Natural killer cell treated with Interleukin-12 subunit alpha and Interleukin-12 subunit beta and Interleukin-15 and Interleukin-18, amount 100 ng/mL, for 72 hours (primary cell): ENCODE measurements around the gene CSF1R. TPM values are rescaled to one million over a fixed set of nuclear protein-coding genes. Genes with fewer than 3 reads are reported as not detected.
A peak's percentile ranks its signal among the peaks of the same experiment; 100 is the strongest.
"Not testable (repeated sequence)": the region's sequence is repeated elsewhere in the genome, so short reads cannot be mapped to it uniquely, and the experiment has no call there.

Source experiments
- ATAC-seq, 2 donors: fragments of 150-1000 bp; cut with Tn5 transposase in 1 of 2; sonication (Bioruptor Pico), chemical (Tn5 transposase) in 1 of 2; 2 replicates each; pipeline ENCODE4 v1.10.0; 2021
- DNase-seq: peaks from one replicate; pipeline ENCODE4 v3.0.0; 2022; ENCODE audit warnings: low spot score
- H3K27ac Mint-ChIP-seq, 2 donors: 1 replicate in 1 of 2; 2 replicates in 1 of 2; pipeline ENCODE4 v1.8.0; 2022; ENCODE audit warnings: mixed read lengths in 2 of 2, mild to moderate bottlenecking in 1 of 2, moderate library complexity in 1 of 2
- H3K27me3 Mint-ChIP-seq, 2 donors: 1 replicate in 1 of 2; 2 replicates in 1 of 2; pipeline ENCODE4 v1.8.0; 2022; ENCODE audit warnings: mixed read lengths in 2 of 2
- H3K36me3 Mint-ChIP-seq: one replicate; pipeline ENCODE4 v1.8.0; 2022; ENCODE audit warnings: mixed read lengths
- H3K4me1 Mint-ChIP-seq, 2 donors: 1 replicate in 1 of 2; 2 replicates in 1 of 2; pipeline ENCODE4 v1.8.0; 2022; ENCODE audit warnings: low read depth in 2 of 2, mixed read lengths in 2 of 2, mild to moderate bottlenecking in 1 of 2
- H3K4me3 Mint-ChIP-seq: one replicate; pipeline ENCODE4 v1.8.0; 2022; ENCODE audit warnings: mixed read lengths
- H3K9me3 Mint-ChIP-seq: 2 replicates; pipeline ENCODE4 v1.8.0; 2022; ENCODE audit warnings: mixed read lengths
- total RNA-seq, 2 donors: library from RNA; stranded (reverse); gene quantifications; one replicate each; pipeline ENCODE4 v1.2.3, GENCODE V29; 2022

Gene CSF1R
- total RNA-seq, 2 donors from 2014 or later, result 1.4 TPM; not detected in 1

DNA sequence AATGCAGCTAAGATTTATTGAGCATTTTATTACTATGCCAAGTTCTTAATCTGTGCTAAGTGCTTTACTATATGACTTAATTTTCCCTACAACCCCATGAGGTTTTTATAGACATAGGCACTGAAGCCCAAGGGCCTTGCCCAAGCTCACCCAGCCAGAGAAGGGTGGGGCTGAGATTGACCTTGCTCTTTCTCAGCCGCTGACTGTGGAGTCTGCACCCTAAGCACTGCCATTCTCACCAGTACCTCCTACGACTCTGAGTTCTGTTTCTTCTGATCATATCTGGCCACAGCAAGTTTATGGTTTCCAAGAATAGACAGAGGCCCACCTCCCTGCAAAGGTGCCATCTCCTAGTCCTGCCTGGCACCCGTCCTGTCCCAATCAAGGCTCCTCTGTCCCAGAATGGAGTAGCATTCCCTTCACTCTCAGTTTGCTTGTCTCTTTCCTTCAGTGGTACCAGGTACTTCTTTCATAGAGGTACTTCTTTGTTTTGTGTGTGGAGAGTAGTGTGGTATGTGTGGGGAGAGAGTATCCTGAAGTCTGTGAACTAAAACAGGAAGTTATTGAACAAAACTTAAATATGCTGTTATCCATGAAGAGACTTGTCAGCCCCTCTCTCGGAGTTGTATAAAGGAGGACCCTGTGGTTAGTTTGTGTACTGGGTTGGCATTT, 42.6 kb downstream of the CSF1R start:
- no peak for DNase-seq
- Mint-ChIP-seq H3K36me3 (peaks cover 64% of the 10 kb centered on the region), H3K4me1 (peaks cover 61 to 64% of the 10 kb centered on the region in 2 donors), H3K9me3 (no peaks in the 10 kb centered on the region), H3K27me3 (peaks cover 0 to 11% of the 10 kb centered on the region in 2 donors), H3K4me3 (peak overlapping the region; percentile 41), H3K27ac (no peak overlapping the region)
- peak in 1 of 2 donors; percentile 31 for ATAC-seq

DNA sequence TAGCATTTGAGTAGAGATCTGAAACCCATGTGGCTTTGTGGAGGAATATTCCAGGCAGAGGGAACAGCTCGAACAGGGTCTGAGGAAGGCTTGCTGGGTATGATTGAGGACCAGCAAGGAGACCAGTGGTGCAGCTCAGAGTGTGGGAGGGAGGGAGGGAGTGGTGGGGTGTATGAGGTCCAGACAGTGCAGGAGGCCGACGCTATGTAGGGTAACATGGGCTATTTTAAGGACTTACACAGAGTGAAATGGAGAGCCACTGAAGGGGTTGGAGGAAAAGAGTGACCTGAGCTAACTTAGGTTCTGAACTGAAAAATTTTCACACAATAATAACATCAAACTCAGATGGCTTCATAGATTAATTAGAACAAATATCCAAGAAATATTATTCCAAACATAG, 43.9 kb downstream of the CSF1R start:
- Mint-ChIP-seq H3K27ac (no peak overlapping the region), H3K27me3 (peaks cover 0 to 6% of the 10 kb centered on the region in 2 donors), H3K36me3 (peaks cover 64% of the 10 kb centered on the region), H3K4me1 (peaks cover 47 to 51% of the 10 kb centered on the region in 2 donors), H3K4me3 (no peak overlapping the region), H3K9me3 (no peaks in the 10 kb centered on the region)
- DNase-seq (no peak), ATAC-seq (no peak)

DNA sequence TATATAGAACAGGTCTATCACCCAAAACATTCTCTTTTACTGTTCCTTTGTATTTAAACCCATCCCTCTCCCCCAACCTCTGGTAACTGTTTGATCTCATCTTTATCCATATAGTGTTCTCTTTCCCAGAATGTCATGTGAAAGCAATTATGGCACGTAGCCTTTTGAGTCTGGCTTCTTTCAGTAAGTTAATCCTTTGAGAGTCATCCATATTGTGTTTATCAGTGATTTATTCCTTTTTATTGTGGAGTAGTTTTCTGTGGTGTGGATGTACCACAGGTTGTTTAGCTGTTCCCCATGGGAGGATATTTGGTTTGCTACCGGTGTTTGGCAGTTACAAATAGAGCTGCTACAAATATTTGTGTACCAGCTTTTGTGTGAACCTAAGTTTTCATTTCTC, 47.8 kb downstream of the CSF1R start:
- H3K27ac Mint-ChIP-seq, result no peak overlapping the region

DNA sequence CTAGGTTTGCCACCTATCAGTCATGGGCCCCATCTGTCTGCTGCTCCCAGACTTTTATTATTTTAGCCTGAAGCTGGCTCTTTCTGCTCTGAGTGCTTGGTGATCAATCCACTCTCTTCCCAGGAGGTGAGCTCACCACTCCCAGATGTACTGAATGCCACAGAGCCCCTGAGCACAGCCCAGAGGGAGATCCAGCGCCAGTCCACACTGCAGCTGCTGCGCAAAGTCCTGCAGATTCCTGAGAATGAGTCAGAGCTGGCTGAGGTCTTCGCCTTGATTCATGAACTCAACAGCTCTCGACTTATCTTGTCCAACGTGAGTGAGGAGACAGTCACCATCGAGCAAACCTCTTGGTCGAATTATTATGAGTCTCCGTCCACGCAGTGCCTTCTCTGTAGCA, 49.8 kb downstream of the CSF1R start:
- no peaks in the 10 kb centered on the region for H3K9me3 Mint-ChIP-seq
- no peak overlapping the region for H3K4me3 Mint-ChIP-seq
- no peak overlapping the region for H3K27ac Mint-ChIP-seq
- DNase-seq, result no peak
- H3K27me3 Mint-ChIP-seq, result peaks cover 0 to 3% of the 10 kb centered on the region in 2 donors
- peaks cover 0 to 3% of the 10 kb centered on the region in 2 donors for H3K4me1 Mint-ChIP-seq
- ATAC-seq, result no peak
- peaks cover 74% of the 10 kb centered on the region for H3K36me3 Mint-ChIP-seq

More for the DNA sequence above, 47.8 kb downstream of the CSF1R start:
- no peak for ATAC-seq
- no peaks in the 10 kb centered on the region for H3K9me3 Mint-ChIP-seq
- H3K4me3 Mint-ChIP-seq, result no peak overlapping the region
- DNase-seq, result no peak
- H3K4me1 Mint-ChIP-seq, result peaks cover 16 to 20% of the 10 kb centered on the region in 2 donors
- peaks cover 78% of the 10 kb centered on the region for H3K36me3 Mint-ChIP-seq
- H3K27me3 Mint-ChIP-seq, result peaks cover 0 to 3% of the 10 kb centered on the region in 2 donors

DNA sequence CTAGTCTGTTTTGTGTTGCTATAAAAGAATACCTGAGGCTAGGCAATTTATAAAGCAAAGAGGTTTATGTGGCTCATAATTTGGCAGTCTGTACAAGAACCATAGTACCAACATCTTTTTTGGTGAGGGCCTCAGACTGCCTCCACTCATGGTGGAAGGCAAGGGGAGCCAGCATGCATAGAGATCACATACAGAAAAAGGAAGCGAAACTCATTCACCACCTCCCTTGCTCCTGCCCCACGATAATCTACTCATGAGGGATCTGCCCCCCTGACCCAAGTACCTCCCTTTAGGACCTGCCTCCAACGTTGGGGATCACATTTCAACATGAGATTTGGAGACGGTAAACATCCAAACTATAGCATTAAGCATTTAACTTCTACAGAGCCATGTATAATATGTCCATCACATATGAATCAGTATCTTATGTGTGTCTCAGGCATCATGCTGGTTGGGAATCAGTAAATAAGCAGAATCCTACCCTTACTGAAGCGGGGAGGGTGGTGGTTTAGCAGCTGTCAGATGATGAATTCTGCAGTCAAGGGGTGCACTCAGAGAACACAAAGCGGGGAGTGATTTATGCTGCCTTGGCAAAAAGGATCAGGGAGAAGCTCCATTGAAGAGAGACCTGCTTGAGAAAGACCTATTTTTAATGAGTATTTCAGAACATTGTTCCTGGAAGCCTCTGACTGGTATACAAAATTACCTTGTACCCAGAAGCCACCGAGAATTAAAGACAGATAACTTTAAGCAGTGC, 51.0 kb downstream of the CSF1R start:
- DNase-seq (no peak), ATAC-seq (no peak)
- no peak overlapping the region for H3K27ac Mint-ChIP-seq
- no peaks in the 10 kb centered on the region for H3K27me3 Mint-ChIP-seq
- H3K4me3 Mint-ChIP-seq, result no peak overlapping the region
- H3K9me3 Mint-ChIP-seq, result no peaks in the 10 kb centered on the region
- peaks cover 70% of the 10 kb centered on the region for H3K36me3 Mint-ChIP-seq
- no peaks in the 10 kb centered on the region for H3K4me1 Mint-ChIP-seq

DNA sequence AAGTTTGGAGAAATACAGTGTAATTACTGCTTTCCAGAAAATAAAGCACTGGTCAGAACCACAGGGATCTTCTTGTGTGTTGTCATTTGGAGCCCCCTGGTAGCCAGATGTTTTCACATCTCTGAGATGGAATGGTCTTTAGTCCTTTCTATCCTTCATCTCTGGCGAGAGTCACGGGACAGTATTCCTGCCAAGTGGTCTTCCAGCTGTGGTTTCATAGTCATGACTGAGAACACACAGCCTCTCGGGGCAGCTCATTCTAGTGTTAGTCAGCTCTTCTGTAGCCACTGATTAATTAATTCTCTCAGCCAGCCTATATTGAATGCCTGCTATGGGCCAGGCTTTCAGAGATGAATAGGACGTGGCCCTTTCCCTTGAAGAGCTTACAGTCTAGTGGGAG, 51.7 kb downstream of the CSF1R start:
- no peak overlapping the region for H3K27ac Mint-ChIP-seq
- peaks cover 69% of the 10 kb centered on the region for H3K36me3 Mint-ChIP-seq
- no peak overlapping the region for H3K4me3 Mint-ChIP-seq
- ATAC-seq (no peak), DNase-seq (no peak)
- H3K27me3 Mint-ChIP-seq, result no peaks in the 10 kb centered on the region
- no peaks in the 10 kb centered on the region for H3K9me3 Mint-ChIP-seq
- H3K4me1 Mint-ChIP-seq, result peaks cover 0 to under 1% of the 10 kb centered on the region in 2 donors

DNA sequence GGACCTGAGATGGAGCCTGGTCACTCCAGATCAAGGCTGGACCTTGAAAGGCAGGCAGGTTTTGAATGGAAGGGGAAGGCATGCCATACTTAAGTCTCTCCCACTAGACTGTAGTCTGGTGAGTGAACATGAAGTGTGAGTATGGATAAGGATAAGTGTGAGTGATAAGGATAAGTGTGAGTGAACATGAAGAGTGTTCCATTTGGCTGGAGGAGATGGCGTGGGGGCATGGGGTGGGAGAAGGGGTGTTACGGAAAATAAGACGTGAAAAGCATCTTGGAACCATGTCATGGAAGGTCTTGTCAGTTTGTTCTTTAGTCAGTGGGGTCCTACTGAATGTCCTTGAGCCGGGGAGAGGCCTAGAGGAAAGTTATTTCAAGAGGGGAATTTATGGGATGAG, 53.0 kb downstream of the CSF1R start:
- no peak for ATAC-seq
- DNase-seq, result no peak
- Mint-ChIP-seq H3K27ac (no peak overlapping the region), H3K9me3 (no peaks in the 10 kb centered on the region), H3K4me1 (peaks cover 0 to 3% of the 10 kb centered on the region in 2 donors), H3K4me3 (no peak overlapping the region), H3K36me3 (peaks cover 63% of the 10 kb centered on the region), H3K27me3 (no peaks in the 10 kb centered on the region)

DNA sequence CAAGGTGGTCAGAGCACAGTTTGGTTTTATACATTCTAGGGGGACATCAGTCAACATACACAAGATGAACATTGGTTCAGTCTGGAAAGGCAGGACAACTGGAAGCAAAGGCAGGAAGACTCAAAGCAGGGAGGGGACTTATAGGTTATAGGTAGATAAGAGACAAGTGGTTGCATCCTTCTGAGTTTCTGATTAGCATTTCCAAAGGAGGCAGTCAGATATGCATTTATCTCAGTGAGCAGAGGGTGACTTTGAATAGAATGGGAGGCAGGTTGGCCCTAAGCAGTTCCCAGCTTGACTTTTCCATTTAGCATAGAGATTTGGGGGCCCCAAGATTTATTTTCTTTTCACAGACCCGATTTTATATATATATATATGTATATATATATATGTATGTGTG, 58.3 kb downstream of the CSF1R start:
- not testable (repeated sequence) for ATAC-seq, H3K27me3 Mint-ChIP-seq, H3K9me3 Mint-ChIP-seq, H3K27ac Mint-ChIP-seq, H3K4me3 Mint-ChIP-seq, DNase-seq, H3K4me1 Mint-ChIP-seq
- peaks cover 40% of the 10 kb centered on the region for H3K36me3 Mint-ChIP-seq

DNA sequence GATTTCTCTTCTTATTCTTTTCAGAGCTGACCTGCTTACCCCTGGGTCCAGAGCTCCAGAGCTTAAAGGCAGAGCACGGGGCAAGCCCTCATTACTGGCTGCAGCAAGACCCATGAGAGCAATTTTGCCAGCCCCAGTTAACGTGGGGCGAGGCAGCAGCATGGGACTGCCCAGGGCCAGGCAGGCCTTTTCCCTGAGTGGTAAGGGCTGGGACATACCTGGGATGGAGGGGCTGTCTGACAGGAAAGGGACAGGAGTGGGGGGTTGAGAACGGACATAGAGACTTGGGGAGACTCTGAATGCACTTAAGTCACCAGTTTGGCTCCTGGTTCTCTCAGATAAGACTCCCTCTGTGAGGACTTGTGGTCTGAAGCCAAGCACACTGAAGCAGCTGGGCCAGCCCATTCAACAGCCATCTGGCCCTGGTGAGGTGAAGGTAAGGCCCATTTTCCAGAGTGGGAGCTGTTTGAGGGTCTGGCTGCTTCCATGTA, 59.6 kb downstream of the CSF1R start:
- Mint-ChIP-seq H3K27ac (no peak overlapping the region), H3K27me3 (no peaks in the 10 kb centered on the region), H3K36me3 (peaks cover 37% of the 10 kb centered on the region), H3K9me3 (no peaks in the 10 kb centered on the region), H3K4me3 (no peak overlapping the region), H3K4me1 (peaks cover 5 to 7% of the 10 kb centered on the region in 2 donors)
- DNase-seq (no peak), ATAC-seq (no peak)

DNA sequence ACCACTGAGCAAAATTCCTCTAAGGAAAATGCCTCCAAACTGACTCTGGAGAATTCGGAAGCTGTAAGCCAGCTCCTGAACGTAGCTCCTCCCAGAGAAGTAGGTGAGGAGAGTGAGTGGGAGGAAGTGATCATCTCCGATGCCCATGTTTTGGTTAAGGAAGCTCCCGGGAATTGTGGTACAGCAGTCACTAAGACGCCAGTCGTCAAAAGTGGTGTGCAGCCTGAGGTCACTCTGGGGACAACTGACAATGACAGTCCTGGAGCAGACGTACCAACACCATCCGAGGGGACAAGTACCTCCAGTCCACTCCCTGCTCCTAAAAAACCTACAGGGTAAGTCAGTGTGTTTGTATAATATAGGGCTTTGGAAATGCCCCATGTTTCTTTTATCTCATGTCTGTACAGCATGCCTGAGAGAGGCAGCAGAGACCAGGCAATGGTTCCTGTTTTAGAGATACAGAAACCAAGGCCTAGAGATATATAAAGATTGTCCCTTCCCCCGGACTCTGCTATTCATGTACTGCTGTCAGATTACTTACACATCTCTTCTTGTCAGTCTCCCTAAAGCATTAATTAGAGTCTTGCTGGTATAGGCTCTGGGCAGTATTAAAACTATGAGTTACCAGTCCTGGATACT, 61.9 kb downstream of the CSF1R start:
- peaks cover 45% of the 10 kb centered on the region for H3K36me3 Mint-ChIP-seq
- H3K4me3 Mint-ChIP-seq, result no peak overlapping the region
- ATAC-seq (no peak), DNase-seq (no peak)
- no peak overlapping the region for H3K27ac Mint-ChIP-seq
- H3K9me3 Mint-ChIP-seq, result no peaks in the 10 kb centered on the region
- no peaks in the 10 kb centered on the region for H3K27me3 Mint-ChIP-seq
- H3K4me1 Mint-ChIP-seq, result peaks cover 9 to 12% of the 10 kb centered on the region in 2 donors

DNA sequence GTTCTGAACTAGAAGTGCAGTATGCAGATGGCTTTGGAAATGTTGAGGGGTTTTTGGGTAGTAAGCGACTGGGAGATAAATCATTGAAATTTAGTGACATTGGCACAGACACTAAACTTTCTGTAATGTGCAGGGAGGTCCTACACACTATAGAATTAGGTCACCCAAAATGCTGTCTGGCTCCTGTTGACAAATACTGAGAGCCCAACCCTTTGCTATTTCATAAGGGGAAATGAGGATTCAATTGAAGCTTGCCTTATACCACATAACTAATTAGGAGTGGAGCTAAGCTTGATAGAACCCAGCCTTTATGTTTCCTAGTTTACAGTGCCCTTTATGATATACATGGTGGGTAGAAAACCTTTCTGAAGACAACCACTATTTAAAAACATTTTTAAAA, 63.2 kb downstream of the CSF1R start:
- DNase-seq, result no peak
- ATAC-seq, result no peak
- Mint-ChIP-seq H3K27ac (no peak overlapping the region), H3K36me3 (peaks cover 46% of the 10 kb centered on the region), H3K9me3 (no peaks in the 10 kb centered on the region), H3K27me3 (no peaks in the 10 kb centered on the region), H3K4me3 (no peak overlapping the region), H3K4me1 (peaks cover 9 to 12% of the 10 kb centered on the region in 2 donors)

DNA sequence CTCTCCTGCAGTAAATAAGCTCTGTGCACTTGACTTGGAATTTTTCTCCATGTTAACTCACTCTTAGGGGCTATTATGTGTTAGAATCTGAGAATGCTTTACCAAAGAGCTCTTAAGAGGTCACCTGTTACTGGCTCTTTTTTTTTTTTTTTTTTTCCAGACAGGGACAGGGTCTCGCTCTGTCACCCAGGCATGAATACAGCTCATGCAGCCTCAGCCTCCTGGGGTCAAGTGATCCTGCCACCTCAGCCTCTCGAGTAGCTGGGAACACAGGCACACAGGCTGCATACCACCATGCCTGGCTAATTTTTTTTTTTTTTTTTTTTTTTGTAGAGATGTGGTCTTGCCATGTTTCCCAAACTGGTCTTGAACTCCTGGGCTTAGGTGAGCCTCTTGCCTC, 63.7 kb downstream of the CSF1R start:
- Mint-ChIP-seq H3K36me3 (peaks cover 46% of the 10 kb centered on the region), H3K27ac (no peak overlapping the region)
- no peak for ATAC-seq

DNA sequence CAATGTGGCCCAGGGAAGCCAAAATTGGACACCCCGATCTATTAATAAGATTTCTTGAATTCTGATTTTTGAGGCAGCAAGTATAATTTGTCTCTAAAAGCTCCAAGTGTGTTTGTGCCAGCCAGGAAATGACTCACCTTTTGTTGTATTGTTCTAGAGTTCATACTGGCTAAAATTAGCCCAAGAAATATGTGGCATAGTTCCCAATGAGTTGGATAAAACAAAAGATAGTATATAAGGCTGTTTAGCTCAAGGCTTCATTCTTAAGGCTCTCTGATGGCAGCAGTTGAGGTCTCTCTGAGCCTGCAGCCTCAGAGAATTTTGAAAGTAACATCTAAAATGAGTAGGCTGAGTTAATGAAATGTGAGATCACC, 64.2 kb downstream of the CSF1R start:
- ATAC-seq (no peak), DNase-seq (no peak)
- H3K27me3 Mint-ChIP-seq, result no peaks in the 10 kb centered on the region
- peaks cover 9 to 12% of the 10 kb centered on the region in 2 donors for H3K4me1 Mint-ChIP-seq
- H3K36me3 Mint-ChIP-seq, result peaks cover 50% of the 10 kb centered on the region
- no peak overlapping the region for H3K4me3 Mint-ChIP-seq
- H3K9me3 Mint-ChIP-seq, result no peaks in the 10 kb centered on the region
- H3K27ac Mint-ChIP-seq, result peak overlapping the region in 1 of 2 donors; percentile 60

More for the DNA sequence above, 63.7 kb downstream of the CSF1R start:
- no peaks in the 10 kb centered on the region for H3K9me3 Mint-ChIP-seq
- H3K4me3 Mint-ChIP-seq, result no peak overlapping the region
- peaks cover 9 to 12% of the 10 kb centered on the region in 2 donors for H3K4me1 Mint-ChIP-seq
- no peaks in the 10 kb centered on the region for H3K27me3 Mint-ChIP-seq
- DNase-seq, result no peak
